GM12873 (cell line): ENCODE results near the gene GPX4.

ENCODE experiments used
- CTCF ChIP-seq: IDR thresholded peaks from 2 replicates; pipeline ENCODE4 v1.5.1; 2012; ENCODE audit warnings: low read depth, mild to moderate bottlenecking, moderate library complexity, low read length, control low read depth; ENCODE audit not compliant: insufficient read depth; ENCODE audit errors: missing control alignments

GPX4 gene

GRCh38 chr19:1113986-1114483, 10.2 kb downstream of the GPX4 start:
- no peak for TF ChIP-seq CTCF

DNA sequence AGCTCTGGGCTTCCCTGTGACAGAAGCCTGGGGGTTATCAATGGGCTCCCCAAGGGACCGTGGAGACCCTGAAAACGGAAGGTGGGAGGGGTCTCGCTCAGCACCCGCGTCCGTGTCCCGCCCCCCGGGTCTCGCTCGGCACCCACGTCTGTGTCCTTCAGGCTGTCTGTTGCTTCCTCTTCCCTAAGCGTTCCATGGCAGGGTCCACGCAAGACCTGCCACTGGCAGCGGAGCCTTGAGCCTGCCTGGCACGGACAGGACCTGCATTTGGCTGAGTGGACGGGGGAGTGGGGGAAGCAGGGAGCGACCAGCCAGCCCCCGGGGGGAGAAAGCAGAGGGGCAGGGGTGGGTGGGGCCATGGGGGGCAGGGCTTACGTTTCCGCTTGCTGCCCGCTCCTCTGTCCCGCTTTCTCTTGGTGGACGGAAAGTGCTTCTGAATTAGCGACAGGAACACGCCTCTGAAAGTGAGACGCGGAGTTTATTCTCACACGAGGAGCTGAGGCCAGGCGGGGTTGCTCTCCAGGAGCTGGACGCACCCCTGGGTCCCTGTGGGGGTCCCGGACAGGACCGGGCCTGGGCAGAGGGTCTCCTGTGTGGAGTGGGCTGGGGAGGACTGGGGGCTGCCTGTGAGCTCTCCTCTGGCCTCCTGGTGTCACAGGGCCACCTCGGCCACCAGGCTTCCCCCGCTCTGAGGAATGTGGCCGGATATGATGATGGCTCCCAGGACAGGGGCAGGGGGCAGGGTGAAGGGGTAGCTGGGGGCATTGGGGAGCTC, 12.0 kb downstream of the GPX4 start:
- TF ChIP-seq CTCF = no peak

DNA sequence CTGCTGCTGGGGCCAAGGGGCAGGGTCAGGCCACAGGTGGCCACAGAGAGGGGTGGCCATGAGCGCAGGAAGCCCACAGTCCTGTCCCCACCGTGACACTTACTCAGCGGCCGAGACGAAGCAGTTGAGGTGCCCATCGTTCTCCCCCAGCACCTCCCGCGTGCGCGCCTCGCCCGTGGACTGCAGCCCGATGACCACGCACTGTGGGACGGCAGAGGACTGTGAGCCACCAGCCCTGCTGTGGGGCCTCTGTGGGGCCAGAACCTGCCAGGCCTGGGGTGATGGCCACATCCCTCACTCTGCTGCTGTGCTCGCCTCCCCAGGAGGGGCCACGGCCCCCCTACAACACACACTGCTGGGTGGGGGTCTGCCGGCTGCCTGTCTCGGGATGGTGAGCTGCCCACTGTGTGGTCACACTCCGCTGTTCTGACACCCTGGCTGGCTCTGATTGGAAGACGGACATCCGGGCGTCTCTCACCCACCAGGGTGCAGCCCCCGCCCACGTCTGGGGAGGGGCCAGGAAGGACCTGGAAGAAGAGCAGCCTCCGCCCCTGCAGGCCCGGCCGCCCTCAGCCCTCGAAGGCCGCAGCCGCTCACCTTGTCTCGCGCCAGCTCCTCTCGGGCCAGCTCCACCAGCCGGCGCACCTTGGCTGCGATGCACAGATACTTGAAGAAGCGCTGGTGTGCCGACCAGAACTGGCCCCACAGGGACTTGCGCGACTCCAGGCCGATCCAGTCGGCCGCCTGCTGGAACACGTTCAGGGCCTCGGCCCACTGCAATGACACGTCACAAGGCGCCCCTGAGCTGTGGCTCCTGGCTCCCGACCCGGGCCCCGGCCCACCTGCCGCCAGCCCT, 13.2 kb downstream of the GPX4 start:
- TF ChIP-seq CTCF = no peak

GRCh38 chr19:1117654-1118053, 13.9 kb downstream of the GPX4 start:
- no peak for TF ChIP-seq CTCF

DNA sequence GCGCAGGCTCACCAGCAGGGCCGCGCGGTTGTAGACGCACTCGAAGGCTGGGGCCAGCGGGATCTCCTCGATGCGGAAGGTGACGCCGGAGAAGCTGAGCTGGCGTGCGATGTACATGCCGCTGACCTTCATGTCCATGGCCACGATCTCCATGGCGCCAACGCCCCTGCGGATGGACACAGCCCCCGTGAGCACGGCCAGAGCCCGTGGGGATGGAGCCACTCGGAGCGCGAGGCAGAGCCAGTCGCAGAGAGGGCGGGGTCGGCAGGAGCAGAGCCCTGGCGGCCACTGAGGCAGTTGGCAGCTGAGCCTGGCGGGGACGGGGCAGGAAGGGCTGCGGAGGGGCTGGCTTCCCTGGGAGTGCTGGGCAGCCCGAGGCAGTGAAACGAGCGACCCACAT, 15.2 kb downstream of the GPX4 start:
- no peak for TF ChIP-seq CTCF

- TF ChIP-seq CTCF = no peak
Observed at GRCh38 chr19:1119475-1120217, 15.9 kb downstream of the GPX4 start.
